Adrenal gland (tissue), 5 donors: ENCODE data around the gene KIAA1614.

ENCODE experiments used
- POLR2A ChIP-seq, 2 donors: fragments of 450-650 bp; IDR thresholded peaks; one replicate each; pipeline ENCODE4 v1.6.1; 2017; ENCODE audit warnings: antibody characterized with exemption in 2 of 2, mild to moderate bottlenecking in 2 of 2, moderate library complexity in 1 of 2
- TF ChIP-seq, protein P1 (sequence below), 6 experiments: fragments of 450-650 bp in 4 of 6; fragments of 200-600 bp in 2 of 6; sonication (generic) in 1 of 6; IDR thresholded peaks; 1 replicate in 5 of 6; 2 replicates in 1 of 6; pipeline versions ENCODE4 v1.5.1 to v1.8.0; 2016 to 2021; ENCODE audit warnings: antibody characterized with exemption in 6 of 6, mild to moderate bottlenecking in 2 of 6, moderate library complexity in 1 of 6
- donor health status: DM: no; HTN: no; CAD: no.

DNA sequence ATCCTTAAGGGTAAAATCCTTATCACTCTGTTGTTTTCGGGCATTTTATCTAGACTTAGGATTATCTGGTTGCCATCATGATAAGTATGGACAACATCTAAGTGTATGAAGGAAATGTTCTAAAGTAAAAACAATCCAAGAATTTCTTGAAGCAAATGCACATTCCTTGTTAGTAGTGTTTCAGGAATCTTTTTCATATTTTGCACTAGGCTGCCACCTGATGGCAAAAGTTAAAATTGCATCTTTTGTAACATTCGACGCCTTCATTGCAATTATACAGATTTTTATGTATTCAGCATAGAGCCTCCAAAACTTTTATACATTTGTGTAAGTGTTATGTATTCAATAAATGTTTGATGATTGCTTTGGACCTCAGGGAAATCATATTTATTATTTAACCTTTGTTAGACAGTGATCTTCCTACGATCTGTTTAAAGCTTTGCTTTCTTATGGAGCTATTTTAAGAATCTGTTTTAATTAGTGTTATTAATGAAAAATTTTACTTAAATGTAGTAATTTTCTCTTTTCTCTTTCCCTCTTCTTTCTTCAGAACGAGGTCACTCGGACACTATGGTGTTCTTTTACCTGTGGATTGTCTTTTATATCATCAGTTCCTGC lies 49.4 kb upstream of the KIAA1614 start:
- TF ChIP-seq, protein P1, sequence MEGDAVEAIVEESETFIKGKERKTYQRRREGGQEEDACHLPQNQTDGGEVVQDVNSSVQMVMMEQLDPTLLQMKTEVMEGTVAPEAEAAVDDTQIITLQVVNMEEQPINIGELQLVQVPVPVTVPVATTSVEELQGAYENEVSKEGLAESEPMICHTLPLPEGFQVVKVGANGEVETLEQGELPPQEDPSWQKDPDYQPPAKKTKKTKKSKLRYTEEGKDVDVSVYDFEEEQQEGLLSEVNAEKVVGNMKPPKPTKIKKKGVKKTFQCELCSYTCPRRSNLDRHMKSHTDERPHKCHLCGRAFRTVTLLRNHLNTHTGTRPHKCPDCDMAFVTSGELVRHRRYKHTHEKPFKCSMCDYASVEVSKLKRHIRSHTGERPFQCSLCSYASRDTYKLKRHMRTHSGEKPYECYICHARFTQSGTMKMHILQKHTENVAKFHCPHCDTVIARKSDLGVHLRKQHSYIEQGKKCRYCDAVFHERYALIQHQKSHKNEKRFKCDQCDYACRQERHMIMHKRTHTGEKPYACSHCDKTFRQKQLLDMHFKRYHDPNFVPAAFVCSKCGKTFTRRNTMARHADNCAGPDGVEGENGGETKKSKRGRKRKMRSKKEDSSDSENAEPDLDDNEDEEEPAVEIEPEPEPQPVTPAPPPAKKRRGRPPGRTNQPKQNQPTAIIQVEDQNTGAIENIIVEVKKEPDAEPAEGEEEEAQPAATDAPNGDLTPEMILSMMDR (IDR thresholded peaks at IDR 0.05), result peak; percentile 66 to 85 (median 76)
- no peak for TF ChIP-seq POLR2A (IDR thresholded peaks at IDR 0.05)
